Measurements from ENCODE around the gene USP3.
A peak's percentile ranks its signal among the peaks of the same experiment; 100 is the strongest.
"Not testable (repeated sequence)": the region's sequence is repeated elsewhere in the genome, so short reads cannot be mapped to it uniquely, and the experiment has no call there.

Gene USP3

DNA sequence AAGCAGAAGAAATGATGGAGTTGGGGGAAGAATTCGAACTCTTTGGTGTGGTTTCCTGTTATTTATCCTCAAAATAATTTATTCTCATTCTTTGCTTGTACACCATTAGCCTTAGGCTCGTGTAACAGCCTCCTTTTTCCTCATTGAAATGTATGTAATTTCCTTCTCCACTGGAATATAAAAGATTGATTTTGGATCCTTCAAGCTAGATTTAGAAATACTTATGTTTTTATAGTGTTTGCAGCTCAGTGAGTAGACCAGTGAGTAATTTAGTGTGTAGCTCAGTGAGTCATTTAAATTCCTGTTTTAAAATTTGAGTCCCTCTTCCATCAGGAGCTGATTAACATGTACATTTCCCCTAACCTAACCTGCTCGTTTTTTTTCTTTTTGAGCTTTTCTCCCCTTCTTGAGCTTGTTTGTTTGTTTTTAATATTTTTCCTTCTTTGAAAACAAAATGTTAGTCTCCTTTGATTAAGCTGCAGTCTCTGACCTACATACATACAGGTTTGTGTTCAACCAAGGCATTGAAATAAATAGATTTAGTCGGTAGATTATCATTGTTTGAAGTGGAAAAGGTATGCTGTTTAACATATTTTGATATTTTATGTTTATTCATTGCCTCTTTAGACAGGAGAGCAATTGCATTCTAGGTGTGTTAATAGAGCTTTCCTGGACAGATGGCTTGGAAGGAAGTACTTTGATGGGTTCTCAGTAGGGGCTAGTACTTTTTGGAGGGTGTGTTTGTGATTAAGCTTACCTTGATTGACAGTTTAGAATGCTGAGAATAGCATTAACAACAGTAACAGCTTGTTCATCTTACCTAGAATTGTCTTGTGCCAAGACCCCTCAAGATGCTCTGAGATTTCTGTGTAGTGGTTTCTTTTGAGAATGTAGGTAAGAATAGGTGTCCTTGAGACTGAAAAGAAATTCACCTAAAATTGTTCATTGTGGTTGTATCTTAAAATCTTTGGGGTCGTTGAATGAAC, 5.9 kb downstream of the USP3 start:
- Mint-ChIP-seq H3K4me3 (peak overlapping the region; percentile 91), H3K27me3 (no peaks in the 10 kb centered on the region), H3K9me3 (ENCODE audit: low read depth) (no peaks in the 10 kb centered on the region), H3K27ac (peak overlapping the region; percentile 93), H3K4me1 (ENCODE audit: low read depth) (peaks cover 94% of the 10 kb centered on the region), H3K36me3 (no peaks in the 10 kb centered on the region)

DNA sequence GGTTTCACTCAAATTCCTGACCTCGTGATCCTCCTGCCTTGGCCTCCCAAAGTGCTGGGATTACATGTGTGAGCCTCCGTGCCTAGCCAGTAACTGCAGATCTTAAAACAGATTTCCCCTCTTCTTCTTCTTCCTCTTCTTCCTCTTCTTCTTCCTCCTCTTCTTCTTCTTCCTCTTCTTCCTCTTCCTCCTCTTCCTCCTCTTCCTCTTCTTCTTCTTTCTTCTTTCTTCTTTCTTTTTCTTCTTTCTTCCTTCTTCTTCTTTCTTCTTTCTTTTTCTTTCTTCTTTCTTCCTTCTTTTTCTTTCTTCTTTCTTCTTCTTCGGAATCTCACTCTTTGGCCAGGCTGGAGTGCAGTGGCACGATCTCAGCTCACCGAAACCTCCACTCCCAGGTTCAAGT, 7.8 kb downstream of the USP3 start:
- Mint-ChIP-seq H3K27ac (peak overlapping the region; percentile 86), H3K36me3 (no peaks in the 10 kb centered on the region), H3K4me3 (peak overlapping the region; percentile 52), H3K9me3 (ENCODE audit: low read depth) (no peaks in the 10 kb centered on the region), H3K4me1 (ENCODE audit: low read depth) (peaks cover 98% of the 10 kb centered on the region), H3K27me3 (no peaks in the 10 kb centered on the region)

- no peaks in the 10 kb centered on the region for H3K9me3 Mint-ChIP-seq (ENCODE audit: low read depth)
Observed at GRCh38 chr15:63513271-63513670, 8.9 kb downstream of the USP3 start.

DNA sequence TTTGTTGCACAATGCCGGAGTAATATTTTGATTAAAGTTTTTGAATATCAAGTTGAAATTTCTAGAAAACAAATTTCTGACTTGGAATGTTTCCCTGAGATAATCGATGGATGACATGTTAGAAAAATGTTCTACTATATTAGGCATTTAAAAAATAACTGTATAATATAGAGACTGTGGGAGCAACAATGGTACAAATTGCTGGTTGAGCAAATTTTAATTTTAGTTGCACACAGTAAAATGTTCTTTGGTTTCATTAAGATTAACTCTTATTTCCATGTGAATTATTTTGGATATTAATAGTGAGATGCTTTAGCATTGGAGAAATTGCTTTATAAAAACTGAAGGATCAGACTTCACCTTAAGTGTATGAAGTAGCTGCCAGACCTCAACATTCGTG, 9.3 kb downstream of the USP3 start:
- Mint-ChIP-seq H3K27ac (peak overlapping the region; percentile 64), H3K4me3 (peak overlapping the region; percentile 40), H3K27me3 (no peaks in the 10 kb centered on the region), H3K9me3 (ENCODE audit: low read depth) (no peaks in the 10 kb centered on the region), H3K36me3 (no peaks in the 10 kb centered on the region), H3K4me1 (ENCODE audit: low read depth) (peaks cover 97% of the 10 kb centered on the region)

More at GRCh38 chr15:63513271-63513670, 8.9 kb downstream of the USP3 start:
- Mint-ChIP-seq H3K27ac (peak overlapping the region; percentile 86), H3K4me3 (no peak overlapping the region), H3K27me3 (no peaks in the 10 kb centered on the region), H3K4me1 (ENCODE audit: low read depth) (peaks cover 97% of the 10 kb centered on the region), H3K36me3 (no peaks in the 10 kb centered on the region)

DNA sequence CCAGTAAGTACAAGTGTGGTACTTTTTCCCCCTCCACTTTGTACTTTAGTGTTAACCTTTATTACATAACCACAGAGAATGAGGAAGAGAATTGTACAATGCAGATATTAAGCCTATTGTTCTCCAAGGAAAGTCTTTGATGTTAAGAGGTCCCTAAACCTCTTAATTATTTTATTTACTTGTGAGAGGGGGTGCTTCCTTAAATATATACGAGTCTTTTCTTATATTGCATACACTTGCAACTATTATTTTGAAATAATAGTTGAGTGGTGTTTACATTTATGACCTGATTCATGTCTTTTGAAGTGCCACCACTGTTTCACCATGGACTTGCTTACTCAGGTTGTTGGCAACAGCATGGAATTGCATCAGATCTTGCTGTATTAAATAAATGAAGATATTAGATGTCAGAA, 10.1 kb downstream of the USP3 start:
- Mint-ChIP-seq H3K27ac (peak overlapping the region; percentile 85), H3K9me3 (ENCODE audit: low read depth) (no peaks in the 10 kb centered on the region), H3K27me3 (no peaks in the 10 kb centered on the region), H3K36me3 (no peaks in the 10 kb centered on the region), H3K4me3 (peak overlapping the region; percentile 62), H3K4me1 (ENCODE audit: low read depth) (peaks cover 97% of the 10 kb centered on the region)

DNA sequence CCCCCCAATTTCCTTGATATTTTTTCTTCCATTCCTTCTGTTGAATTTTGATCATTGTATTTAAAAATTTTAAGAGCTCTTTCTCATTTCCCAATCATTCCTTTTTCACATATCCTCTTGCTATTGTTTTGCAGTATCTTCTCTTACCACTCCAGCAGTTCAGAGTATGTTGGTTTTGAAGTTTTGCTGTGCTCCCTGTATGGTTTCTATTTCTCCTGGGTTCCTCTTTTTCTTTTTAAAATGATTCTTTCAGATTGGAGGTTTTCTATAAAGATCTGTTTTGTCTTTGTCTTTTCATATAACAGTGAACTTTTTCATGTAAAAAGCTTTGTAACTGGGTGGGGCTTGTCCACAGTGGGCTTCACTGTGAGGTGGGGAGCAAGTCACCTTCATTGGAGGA, 12.8 kb downstream of the USP3 start:
- Mint-ChIP-seq H3K27me3 (no peaks in the 10 kb centered on the region), H3K27ac (peak overlapping the region; percentile 74), H3K4me1 (ENCODE audit: low read depth) (peaks cover 96% of the 10 kb centered on the region), H3K4me3 (peak overlapping the region; percentile 33), H3K36me3 (no peaks in the 10 kb centered on the region), H3K9me3 (ENCODE audit: low read depth) (no peaks in the 10 kb centered on the region)

- Mint-ChIP-seq H3K27me3 (no peaks in the 10 kb centered on the region), H3K36me3 (no peaks in the 10 kb centered on the region), H3K9me3 (ENCODE audit: low read depth) (no peaks in the 10 kb centered on the region), H3K27ac (peak overlapping the region; percentile 74), H3K4me3 (peak overlapping the region; percentile 33), H3K4me1 (ENCODE audit: low read depth) (peaks cover 96% of the 10 kb centered on the region)
Observed at GRCh38 chr15:63517628-63518027, 13.2 kb downstream of the USP3 start.

- no peaks in the 10 kb centered on the region for H3K9me3 Mint-ChIP-seq (ENCODE audit: low read depth)
- H3K4me3 Mint-ChIP-seq = peak overlapping the region; percentile 15
- peaks cover 95% of the 10 kb centered on the region for H3K4me1 Mint-ChIP-seq (ENCODE audit: low read depth)
- no peaks in the 10 kb centered on the region for H3K36me3 Mint-ChIP-seq
- H3K27ac Mint-ChIP-seq = peak overlapping the region; percentile 18
- H3K27me3 Mint-ChIP-seq = no peaks in the 10 kb centered on the region
Observed at GRCh38 chr15:63519041-63519440, 14.6 kb downstream of the USP3 start.

DNA sequence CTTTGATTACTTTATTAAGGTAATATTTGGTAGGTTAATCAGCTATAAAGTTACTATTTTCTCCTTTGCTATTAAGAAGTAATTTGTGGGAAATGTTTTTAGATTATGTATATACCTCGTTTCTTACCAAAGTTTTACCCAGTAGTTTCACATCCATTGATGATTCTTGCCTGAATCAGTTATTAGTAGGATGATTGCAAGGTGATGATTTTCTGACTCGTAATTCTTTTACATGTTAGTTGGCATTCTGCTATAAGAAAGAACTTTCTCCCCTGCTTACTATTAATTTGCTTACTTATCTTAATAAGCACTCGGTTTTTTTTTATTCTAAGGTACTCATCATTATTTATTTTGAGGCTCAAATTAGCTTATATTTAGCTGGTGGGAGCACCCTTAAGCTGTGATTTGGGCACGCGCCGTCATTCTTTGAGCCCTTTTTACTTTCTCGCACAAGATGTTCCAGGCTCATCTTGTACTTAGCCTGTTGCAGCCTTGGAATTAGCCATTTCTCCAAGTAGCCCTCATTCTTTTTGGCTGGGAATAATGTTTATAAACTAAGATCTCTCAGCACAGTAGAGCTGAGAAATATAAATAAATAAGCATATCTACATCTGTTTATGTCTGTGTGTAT, 15.3 kb downstream of the USP3 start:
- H3K9me3 Mint-ChIP-seq (ENCODE audit: low read depth) = no peaks in the 10 kb centered on the region
- H3K36me3 Mint-ChIP-seq = peaks cover under 1% of the 10 kb centered on the region
- H3K4me3 Mint-ChIP-seq = no peak overlapping the region
- H3K27me3 Mint-ChIP-seq = no peaks in the 10 kb centered on the region
- H3K4me1 Mint-ChIP-seq (ENCODE audit: low read depth) = peaks cover 95% of the 10 kb centered on the region
- peak overlapping the region; percentile 36 for H3K27ac Mint-ChIP-seq

DNA sequence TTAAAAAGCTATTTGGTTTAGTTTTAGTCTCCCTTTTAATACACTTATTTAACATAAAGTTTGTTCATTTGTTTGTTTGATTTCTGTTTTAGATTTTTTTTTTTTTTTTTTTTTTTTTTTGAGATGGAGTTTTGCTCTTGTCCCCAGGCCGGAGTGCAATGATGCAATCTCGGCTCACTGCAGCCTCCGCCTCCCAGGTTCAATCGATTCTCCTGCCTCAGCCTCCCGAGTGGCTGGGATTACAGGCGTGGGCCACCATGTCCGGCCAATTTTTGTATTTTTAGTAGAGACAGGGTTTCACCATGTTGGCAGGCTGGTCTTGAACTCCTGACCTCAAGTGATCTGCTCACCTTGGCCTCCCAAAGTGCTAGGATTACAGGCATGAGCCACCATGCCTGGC, 16.1 kb downstream of the USP3 start:
- not testable (repeated sequence) for H3K27me3 Mint-ChIP-seq; H3K36me3 Mint-ChIP-seq; H3K4me3 Mint-ChIP-seq; H3K9me3 Mint-ChIP-seq (ENCODE audit: low read depth)
- peaks cover 95% of the 10 kb centered on the region for H3K4me1 Mint-ChIP-seq (ENCODE audit: low read depth)
- peak overlapping the region; percentile 24 for H3K27ac Mint-ChIP-seq

- H3K27ac Mint-ChIP-seq = no peak overlapping the region
- peaks cover 93% of the 10 kb centered on the region for H3K4me1 Mint-ChIP-seq (ENCODE audit: low read depth)
- no peaks in the 10 kb centered on the region for H3K27me3 Mint-ChIP-seq
- no peak overlapping the region for H3K4me3 Mint-ChIP-seq
- H3K9me3 Mint-ChIP-seq (ENCODE audit: low read depth) = no peaks in the 10 kb centered on the region
- peaks cover 5% of the 10 kb centered on the region for H3K36me3 Mint-ChIP-seq
Observed at GRCh38 chr15:63522225-63522578, 17.8 kb downstream of the USP3 start.

- H3K27ac Mint-ChIP-seq = peak overlapping the region; percentile 78
Observed at GRCh38 chr15:63523306-63523990, 19.1 kb downstream of the USP3 start.

GRCh38 chr15:63524316-63525015, 20.1 kb downstream of the USP3 start:
- peak overlapping the region; percentile 47 for H3K27ac Mint-ChIP-seq

More at GRCh38 chr15:63523306-63523990, 19.1 kb downstream of the USP3 start:
- Mint-ChIP-seq H3K4me1 (ENCODE audit: low read depth) (peaks cover 94% of the 10 kb centered on the region), H3K27me3 (no peaks in the 10 kb centered on the region), H3K36me3 (peaks cover 5% of the 10 kb centered on the region), H3K9me3 (ENCODE audit: low read depth) (no peaks in the 10 kb centered on the region), H3K4me3 (peak overlapping the region; percentile 45)

DNA sequence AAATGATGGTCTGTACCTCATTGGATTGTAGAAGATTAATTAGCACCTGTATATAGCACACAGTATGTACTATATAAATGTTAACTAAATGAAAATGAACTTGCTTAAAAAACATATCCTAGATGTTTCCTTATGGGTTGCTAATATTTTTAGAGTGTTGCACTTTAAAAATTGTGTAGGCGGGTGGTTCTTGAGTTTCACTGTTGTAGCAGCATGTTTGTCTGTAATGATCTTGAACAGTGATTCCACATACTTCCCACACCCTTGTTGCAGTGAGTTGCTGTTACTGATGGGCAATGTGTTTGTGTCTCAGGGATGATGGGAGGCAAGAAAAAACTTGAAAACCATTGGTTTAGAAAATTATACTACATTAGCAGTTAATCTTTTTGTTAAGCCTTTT, 22.0 kb downstream of the USP3 start:
- H3K27me3 Mint-ChIP-seq = no peaks in the 10 kb centered on the region
- H3K27ac Mint-ChIP-seq = peak overlapping the region; percentile 62
- peaks cover 5% of the 10 kb centered on the region for H3K36me3 Mint-ChIP-seq
- H3K4me3 Mint-ChIP-seq = peak overlapping the region; percentile 56
- no peaks in the 10 kb centered on the region for H3K9me3 Mint-ChIP-seq (ENCODE audit: low read depth)
- peaks cover 97% of the 10 kb centered on the region for H3K4me1 Mint-ChIP-seq (ENCODE audit: low read depth)

More at GRCh38 chr15:63524316-63525015, 20.1 kb downstream of the USP3 start:
- no peaks in the 10 kb centered on the region for H3K27me3 Mint-ChIP-seq
- no peaks in the 10 kb centered on the region for H3K9me3 Mint-ChIP-seq (ENCODE audit: low read depth)
- H3K4me3 Mint-ChIP-seq = peak overlapping the region; percentile 9
- peaks cover 94% of the 10 kb centered on the region for H3K4me1 Mint-ChIP-seq (ENCODE audit: low read depth)
- H3K36me3 Mint-ChIP-seq = peaks cover 5% of the 10 kb centered on the region

Data from activated naive CD8-positive, alpha-beta T cell (primary cell).